ENCODE data around the gene RNF222. TPM values are rescaled to one million over a fixed set of nuclear protein-coding genes. Genes with fewer than 3 reads are reported as not detected.

RNF222 gene
- total RNA-seq (under 1 TPM; 0.15 to 0.17 TPM), polyA plus RNA-seq (under 1 TPM; 0.08 to 0.14 TPM)

- Histone ChIP-seq H3K4me3 (ENCODE audit: low read length in 2 of 2) (no peak within 1 kb of the TSS), H3K27me3 (ENCODE audit: insufficient read depth, low read length) (peaks cover 13% of the 10 kb centered on the region), H3K27ac (ENCODE audit: low read depth, low read length) (no peak within 1 kb of the TSS), H3K9me3 (ENCODE audit: control insufficient read depth in 1 of 2, low read length in 2 of 2) (no peaks in the 10 kb centered on the region), H3K4me1 (ENCODE audit: insufficient read depth, low read length) (peaks cover 19% of the 10 kb centered on the region), H3K36me3 (ENCODE audit: insufficient read depth, low read length) (no peaks in the 10 kb centered on the region)
- Mint-ChIP-seq H3K9me3 (peaks cover 0 to 1% (median 0%) of the 10 kb centered on the region in 8 donors), H3K36me3 (no peaks in the 10 kb centered on the region), H3K4me1 (peaks cover 9 to 15% (median 11%) of the 10 kb centered on the region in 4 donors), H3K4me3 (no peak within 1 kb of the TSS), H3K27me3 (peaks cover 22 to 27% of the 10 kb centered on the region in 2 donors), H3K27ac (peak within 1 kb of the TSS in 1 of 7 donors; percentile 66)
- ChIA-PET POLR2A (ENCODE audit: partially characterized antibody) (interaction anchor here (0.6 to 1.2 kb wide), 2 partner anchors 14 to 361 kb away, joined by 3 read pairs; partner anchors contain the start of gene RPL26), CTCF (ENCODE audit: partially characterized antibody) (no interaction called here)
- no peak for DNase-seq
- intact Hi-C loops (cut with micrococcal nuclease), result no loop called here
Measured at GRCh38 chr17:8397636-8398035, at the start of gene RNF222. Gene RNF222, minus strand, starts transcription at chr17:8397827. Its CDS starts 4,366 bp downstream, at chr17:8393461.

- Mint-ChIP-seq H3K36me3 (peaks cover 54 to 76% of the 10 kb centered on the region in 2 donors), H3K4me1 (peaks cover 31 to 55% (median 41%) of the 10 kb centered on the region in 4 donors), H3K27me3 (no peaks in the 10 kb centered on the region), H3K27ac (no peak overlapping the region), H3K4me3 (no peak overlapping the region), H3K9me3 (no peaks in the 10 kb centered on the region)
- Histone ChIP-seq H3K36me3 (ENCODE audit: insufficient read depth, low read length) (peaks cover 44% of the 10 kb centered on the region), H3K27ac (ENCODE audit: low read depth, low read length) (no peak overlapping the region), H3K4me1 (ENCODE audit: insufficient read depth, low read length) (peaks cover 30% of the 10 kb centered on the region), H3K9me3 (ENCODE audit: control insufficient read depth in 1 of 2, low read length in 2 of 2) (no peaks in the 10 kb centered on the region), H3K27me3 (ENCODE audit: insufficient read depth, low read length) (no peaks in the 10 kb centered on the region), H3K4me3 (ENCODE audit: low read length in 2 of 2) (no peak overlapping the region)
- ChIA-PET POLR2A (ENCODE audit: partially characterized antibody) (no interaction called here), CTCF (ENCODE audit: partially characterized antibody) (no interaction called here)
- intact Hi-C loops (cut with micrococcal nuclease), result no loop called here
- no peak for DNase-seq
Measured at GRCh38 chr17:8445536-8445935, 47.9 kb upstream of the RNF222 start.

- no peaks in the 10 kb centered on the region for H3K27me3 ChIP-seq (ENCODE audit: insufficient read depth, low read length)
- peaks cover 37 to 66% (median 50%) of the 10 kb centered on the region in 4 donors for H3K4me1 Mint-ChIP-seq
- peaks cover 40% of the 10 kb centered on the region for H3K4me1 ChIP-seq (ENCODE audit: insufficient read depth, low read length)
- CTCF ChIA-PET (ENCODE audit: partially characterized antibody), result no interaction called here
- H3K4me3 Mint-ChIP-seq, result peak overlapping the region in 1 of 8 donors; percentile 17
- H3K9me3 Mint-ChIP-seq, result no peaks in the 10 kb centered on the region
- no peak for DNase-seq
- H3K27ac Mint-ChIP-seq, result peak overlapping the region in 2 of 7 donors; percentile 29 to 37
- H3K27me3 Mint-ChIP-seq, result no peaks in the 10 kb centered on the region
- intact Hi-C loops (cut with micrococcal nuclease), result no loop called here
- H3K36me3 Mint-ChIP-seq, result peaks cover 53 to 77% of the 10 kb centered on the region in 2 donors
- POLR2A ChIA-PET (ENCODE audit: partially characterized antibody), result no interaction called here
- H3K4me3 ChIP-seq (ENCODE audit: low read length in 2 of 2), result no peak overlapping the region
- H3K9me3 ChIP-seq (ENCODE audit: control insufficient read depth in 1 of 2, low read length in 2 of 2), result no peaks in the 10 kb centered on the region
- peaks cover 45% of the 10 kb centered on the region for H3K36me3 ChIP-seq (ENCODE audit: insufficient read depth, low read length)
- H3K27ac ChIP-seq (ENCODE audit: low read depth, low read length), result no peak overlapping the region
Measured at GRCh38 chr17:8444494-8444893, 46.9 kb upstream of the RNF222 start.

DNA sequence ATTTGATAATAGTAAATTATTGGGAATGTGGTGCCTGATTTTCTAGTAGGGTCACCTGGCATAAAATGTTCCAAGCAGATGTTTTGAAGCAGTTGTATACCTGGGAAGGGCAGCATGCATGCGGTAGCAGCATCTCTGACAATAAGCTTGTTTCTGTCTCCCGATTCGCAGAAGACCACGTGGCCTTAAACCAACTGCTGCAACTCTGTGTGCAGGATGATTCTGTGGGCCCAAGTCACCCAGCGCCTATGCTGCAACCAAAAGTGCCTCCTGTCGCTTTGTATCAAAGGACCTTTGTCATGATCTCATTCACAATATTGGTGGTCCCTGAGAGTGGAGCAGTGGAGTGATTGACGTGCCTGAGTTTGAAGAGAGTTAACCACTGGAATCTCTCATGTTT is 46.1 kb upstream of the RNF222 start:
- Mint-ChIP-seq H3K27me3 (no peaks in the 10 kb centered on the region), H3K4me1 (peaks cover 38 to 71% (median 51%) of the 10 kb centered on the region in 4 donors), H3K36me3 (peaks cover 48 to 72% of the 10 kb centered on the region in 2 donors), H3K27ac (peak overlapping the region in 2 of 7 donors; percentile 25 to 51), H3K9me3 (no peaks in the 10 kb centered on the region), H3K4me3 (no peak overlapping the region)
- Histone ChIP-seq H3K27ac (ENCODE audit: low read depth, low read length) (no peak overlapping the region), H3K4me3 (ENCODE audit: low read length in 2 of 2) (no peak overlapping the region), H3K4me1 (ENCODE audit: insufficient read depth, low read length) (peaks cover 43% of the 10 kb centered on the region), H3K27me3 (ENCODE audit: insufficient read depth, low read length) (no peaks in the 10 kb centered on the region), H3K9me3 (ENCODE audit: control insufficient read depth in 1 of 2, low read length in 2 of 2) (no peaks in the 10 kb centered on the region), H3K36me3 (ENCODE audit: insufficient read depth, low read length) (peaks cover 38% of the 10 kb centered on the region)
- POLR2A ChIA-PET (ENCODE audit: partially characterized antibody), result no interaction called here
- CTCF ChIA-PET (ENCODE audit: partially characterized antibody), result no interaction called here
- DNase-seq, result no peak
- intact Hi-C loops (cut with micrococcal nuclease), result no loop called here

DNA sequence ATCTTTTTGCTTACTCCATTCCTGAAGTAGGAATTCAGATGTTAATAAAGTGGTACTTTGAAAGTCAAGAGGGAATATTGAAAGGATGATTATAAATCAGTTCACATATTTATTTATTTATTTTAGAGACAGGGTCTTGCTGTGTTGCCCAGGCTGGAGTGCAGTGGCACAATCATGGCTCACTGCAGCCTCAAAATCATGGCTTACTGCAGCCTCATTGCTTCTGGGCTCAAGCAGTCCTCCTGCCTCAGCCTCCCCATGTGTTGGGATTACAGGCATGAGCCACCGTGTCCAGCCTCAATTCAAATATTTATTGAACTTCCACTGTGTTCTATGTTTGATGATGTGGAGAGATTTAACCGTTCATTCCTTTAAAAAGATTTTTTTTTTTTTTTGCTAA is 44.7 kb upstream of the RNF222 start:
- no peak for DNase-seq
- ChIA-PET POLR2A (ENCODE audit: partially characterized antibody) (no interaction called here), CTCF (ENCODE audit: partially characterized antibody) (no interaction called here)
- Mint-ChIP-seq H3K9me3 (no peaks in the 10 kb centered on the region), H3K36me3 (peaks cover 35 to 68% of the 10 kb centered on the region in 2 donors), H3K27me3 (no peaks in the 10 kb centered on the region), H3K27ac (peak overlapping the region in 1 of 7 donors; percentile 51), H3K4me1 (peaks cover 42 to 86% (median 59%) of the 10 kb centered on the region in 4 donors), H3K4me3 (peak overlapping the region in 3 of 8 donors; percentile 41 to 49 (median 45))
- no peaks in the 10 kb centered on the region for H3K27me3 ChIP-seq (ENCODE audit: insufficient read depth, low read length)
- H3K36me3 ChIP-seq (ENCODE audit: insufficient read depth, low read length), result peaks cover 29% of the 10 kb centered on the region
- H3K4me3 ChIP-seq (ENCODE audit: low read length in 2 of 2), result no peak overlapping the region
- no peak overlapping the region for H3K27ac ChIP-seq (ENCODE audit: low read depth, low read length)
- H3K4me1 ChIP-seq (ENCODE audit: insufficient read depth, low read length), result peaks cover 58% of the 10 kb centered on the region
- intact Hi-C loops (cut with micrococcal nuclease), result no loop called here
- H3K9me3 ChIP-seq (ENCODE audit: control insufficient read depth in 1 of 2, low read length in 2 of 2), result no peaks in the 10 kb centered on the region

- Histone ChIP-seq H3K9me3 (ENCODE audit: control insufficient read depth in 1 of 2, low read length in 2 of 2) (no peaks in the 10 kb centered on the region), H3K27ac (ENCODE audit: low read depth, low read length) (no peak overlapping the region), H3K4me3 (ENCODE audit: low read length in 2 of 2) (no peak overlapping the region), H3K27me3 (ENCODE audit: insufficient read depth, low read length) (no peaks in the 10 kb centered on the region), H3K4me1 (ENCODE audit: insufficient read depth, low read length) (peaks cover 64% of the 10 kb centered on the region), H3K36me3 (ENCODE audit: insufficient read depth, low read length) (peaks cover 25% of the 10 kb centered on the region)
- peak overlapping the region in 4 of 8 donors; percentile 12 to 49 (median 30) for H3K4me3 Mint-ChIP-seq
- intact Hi-C loops (cut with micrococcal nuclease), result no loop called here
- ChIA-PET POLR2A (ENCODE audit: partially characterized antibody) (no interaction called here), CTCF (ENCODE audit: partially characterized antibody) (no interaction called here)
- H3K4me1 Mint-ChIP-seq, result peaks cover 44 to 87% (median 63%) of the 10 kb centered on the region in 4 donors
- H3K27ac Mint-ChIP-seq, result peak overlapping the region in 6 of 7 donors; percentile 17 to 73 (median 50)
- no peaks in the 10 kb centered on the region for H3K27me3 Mint-ChIP-seq
- peaks cover 29 to 65% of the 10 kb centered on the region in 2 donors for H3K36me3 Mint-ChIP-seq
- no peaks in the 10 kb centered on the region for H3K9me3 Mint-ChIP-seq
- DNase-seq, result no peak
Measured at GRCh38 chr17:8441690-8442089, 44.1 kb upstream of the RNF222 start.

DNA sequence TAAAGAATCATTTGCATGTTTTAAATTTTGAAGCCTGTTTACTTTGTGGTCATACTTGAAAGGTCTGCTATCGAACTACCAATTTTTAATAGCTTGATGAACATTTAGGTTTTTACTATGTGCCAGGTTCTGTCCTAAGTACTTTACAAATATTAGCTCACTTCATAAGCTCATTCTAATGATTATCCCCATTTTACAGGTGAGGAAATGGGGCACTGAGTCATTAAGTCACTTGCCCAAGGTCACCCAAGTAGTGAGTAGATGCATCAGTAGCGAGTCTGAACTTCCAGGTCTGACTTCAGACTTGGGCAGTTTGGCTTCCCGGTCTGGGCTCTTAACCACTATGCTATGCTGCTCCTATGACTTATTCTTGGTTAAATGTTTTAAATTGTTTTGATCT is 42.1 kb upstream of the RNF222 start:
- Histone ChIP-seq H3K9me3 (ENCODE audit: control insufficient read depth in 1 of 2, low read length in 2 of 2) (no peaks in the 10 kb centered on the region), H3K4me1 (ENCODE audit: insufficient read depth, low read length) (peaks cover 70% of the 10 kb centered on the region), H3K4me3 (ENCODE audit: low read length in 2 of 2) (no peak overlapping the region), H3K36me3 (ENCODE audit: insufficient read depth, low read length) (peaks cover 8% of the 10 kb centered on the region), H3K27me3 (ENCODE audit: insufficient read depth, low read length) (no peaks in the 10 kb centered on the region), H3K27ac (ENCODE audit: low read depth, low read length) (no peak overlapping the region)
- intact Hi-C loops (cut with micrococcal nuclease), result loop anchor here (5.0 to 10.0 kb wide), 2 partner anchors 192 to 195 kb away; partner anchors contain the start of genes CTC1, MYH10 and PFAS
- POLR2A ChIA-PET (ENCODE audit: partially characterized antibody), result no interaction called here
- H3K9me3 Mint-ChIP-seq, result no peaks in the 10 kb centered on the region
- H3K36me3 Mint-ChIP-seq, result peaks cover 14 to 54% of the 10 kb centered on the region in 2 donors
- peaks cover 45 to 87% (median 66%) of the 10 kb centered on the region in 4 donors for H3K4me1 Mint-ChIP-seq
- H3K27me3 Mint-ChIP-seq, result no peaks in the 10 kb centered on the region
- H3K4me3 Mint-ChIP-seq, result peak overlapping the region in 3 of 8 donors; percentile 2 to 34 (median 17)
- DNase-seq, result no peak
- peak overlapping the region in 3 of 7 donors; percentile 16 to 62 (median 61) for H3K27ac Mint-ChIP-seq
- CTCF ChIA-PET (ENCODE audit: partially characterized antibody), result interaction anchor here (1.3 kb wide), 1 partner anchor 56 kb away, joined by 5 read pairs; no protein-coding TSS in a partner anchor
